ENCODE results near the gene ITM2C. TPM values are rescaled to one million over a fixed set of nuclear protein-coding genes. Genes with fewer than 3 reads are reported as not detected.

ITM2C gene
- total RNA-seq, 1 donor from 2014 or later: 25.3 TPM

Other genes starting within 250 kb of the ITM2C start
- gene CAB39, start 152.1 kb upstream of the ITM2C start, total RNA-seq: 80.9 TPM
- not detected for gene GPR55, start 60.3 kb downstream of the ITM2C start, total RNA-seq
- not detected for gene SPATA3, start 131.2 kb downstream of the ITM2C start, total RNA-seq
- 0.05 TPM for gene C2orf72, start 172.6 kb downstream of the ITM2C start, total RNA-seq
- gene PSMD1, start 191.9 kb downstream of the ITM2C start, total RNA-seq: 81.0 TPM